DOHH2 (cell line): ENCODE measurements around the gene POU6F1.

Source experiments
- EZH2phosphoT487 ChIP-seq: fragments of 200-600 bp; sonication (generic); IDR thresholded peaks from 2 replicates; pipeline ENCODE4 v1.6.1; 2017; ENCODE audit warnings: borderline replicate concordance, mild to moderate bottlenecking, antibody characterized with exemption, low read length, moderate library complexity, mixed read lengths
- TF ChIP-seq, protein P1 (sequence below): fragments of 200-600 bp; sonication (generic); IDR thresholded peaks from one replicate; pipeline ENCODE4 v1.5.1; 2014; ENCODE audit warnings: antibody characterized with exemption, mild to moderate bottlenecking, low read depth, low read length; ENCODE audit not compliant: poor library complexity, severe bottlenecking

DNA sequence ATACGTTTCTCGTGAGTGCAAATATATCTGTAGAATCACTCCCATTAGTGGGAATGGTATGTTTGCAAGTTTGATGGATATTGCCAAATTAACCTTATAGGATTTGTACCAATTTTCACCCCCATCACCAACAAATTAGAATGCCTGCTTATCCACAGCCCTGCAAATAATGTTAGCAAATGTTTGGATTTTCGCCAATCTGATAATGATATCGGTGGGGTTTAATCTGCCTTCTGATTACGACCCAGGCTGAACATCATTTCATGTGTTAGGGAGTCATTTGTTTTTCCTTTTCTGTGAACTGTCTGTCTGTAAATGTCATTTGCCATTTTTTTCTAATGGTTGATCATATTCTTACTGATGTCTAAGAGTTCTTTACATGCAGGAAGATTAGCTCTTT is 16.7 kb upstream of the POU6F1 start:
- TF ChIP-seq, protein P1, sequence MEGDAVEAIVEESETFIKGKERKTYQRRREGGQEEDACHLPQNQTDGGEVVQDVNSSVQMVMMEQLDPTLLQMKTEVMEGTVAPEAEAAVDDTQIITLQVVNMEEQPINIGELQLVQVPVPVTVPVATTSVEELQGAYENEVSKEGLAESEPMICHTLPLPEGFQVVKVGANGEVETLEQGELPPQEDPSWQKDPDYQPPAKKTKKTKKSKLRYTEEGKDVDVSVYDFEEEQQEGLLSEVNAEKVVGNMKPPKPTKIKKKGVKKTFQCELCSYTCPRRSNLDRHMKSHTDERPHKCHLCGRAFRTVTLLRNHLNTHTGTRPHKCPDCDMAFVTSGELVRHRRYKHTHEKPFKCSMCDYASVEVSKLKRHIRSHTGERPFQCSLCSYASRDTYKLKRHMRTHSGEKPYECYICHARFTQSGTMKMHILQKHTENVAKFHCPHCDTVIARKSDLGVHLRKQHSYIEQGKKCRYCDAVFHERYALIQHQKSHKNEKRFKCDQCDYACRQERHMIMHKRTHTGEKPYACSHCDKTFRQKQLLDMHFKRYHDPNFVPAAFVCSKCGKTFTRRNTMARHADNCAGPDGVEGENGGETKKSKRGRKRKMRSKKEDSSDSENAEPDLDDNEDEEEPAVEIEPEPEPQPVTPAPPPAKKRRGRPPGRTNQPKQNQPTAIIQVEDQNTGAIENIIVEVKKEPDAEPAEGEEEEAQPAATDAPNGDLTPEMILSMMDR: no peak
- TF ChIP-seq EZH2phosphoT487: no peak
